A549 (cell line): ENCODE results near the gene ARL8B. TPM values are rescaled to one million over a fixed set of nuclear protein-coding genes. Genes with fewer than 3 reads are reported as not detected.

Source experiments
- ATAC-seq, 2 experiments: fragments of 200-7000 bp in 1 of 2; fragments of >200 bp in 1 of 2; cut with Nextera tagmentation in 1 of 2; cut with Tn5 transposase in 1 of 2; 3 replicates each; pipeline versions ENCODE4 v1.8.0 to v1.9.1; 2018 to 2020; ENCODE audit warnings: mild to moderate bottlenecking in 1 of 2, moderate library complexity in 1 of 2
- CTCF ChIA-PET: fragments of 300-600 bp; sonication (Branson Sonifier 250); formaldehyde crosslinking; extraction: SDS; loops from one replicate; lab custom pipeline; 2021; ENCODE audit warnings: antibody characterized with exemption, inconsistent platforms; lab: Yijun Ruan, JAX
- POLR2A ChIA-PET: fragments of 350-600 bp; formaldehyde crosslinking; extraction: SDS; loops from one replicate; lab custom pipeline; 2021; ENCODE audit warnings: antibody characterized with exemption, inconsistent platforms; lab: Yijun Ruan, JAX
- DNase-seq, 2 experiments: peaks; one replicate each; pipeline versions ENCODE4 v3.0.0 to v3.0.0-alpha.2; 2011 to 2016; ENCODE audit warnings: low read depth in 1 of 2, low spot score in 1 of 2
- FAIRE-seq: peaks from 2 replicates; lab custom pipeline; 2011; peaks lifted over from hg19 to GRCh38; lab: Jason Lieb, UNC
- H3K27ac ChIP-seq, 2 experiments: fragments of >200 bp; sonication (Bioruptor Twin); formaldehyde crosslinking; 3 replicates each; pipeline ENCODE4 v1.5.1; 2016 to 2017
- H3K4me1 ChIP-seq: fragments of >200 bp; sonication (Bioruptor Twin); formaldehyde crosslinking; 3 replicates; pipeline ENCODE4 v1.6.1; 2016
- H3K4me2 ChIP-seq: fragments of >200 bp; sonication (Bioruptor Twin); formaldehyde crosslinking; 3 replicates; pipeline ENCODE4 v1.6.1; 2016
- H3K4me3 ChIP-seq: fragments of >200 bp; sonication (Bioruptor Twin); formaldehyde crosslinking; 3 replicates; pipeline ENCODE4 v1.5.1; 2016
- H3K9me3 ChIP-seq: fragments of >200 bp; sonication (Bioruptor Twin); formaldehyde crosslinking; 3 replicates; pipeline ENCODE4 v1.6.1; 2016
- CBX2 ChIP-seq: fragments of 200-600 bp; sonication (generic); IDR thresholded peaks from 2 replicates; pipeline ENCODE4 v1.6.1; 2016; ENCODE audit warnings: low read depth, mild to moderate bottlenecking, borderline replicate concordance
- ELK1 ChIP-seq: fragments of 150-350 bp; IDR thresholded peaks from 2 replicates; pipeline ENCODE4 v1.6.1; 2014; ENCODE audit warnings: low read depth, mild to moderate bottlenecking, low read length
- EP300 ChIP-seq, 2 experiments: fragments of >200 bp; sonication (Bioruptor Twin); formaldehyde crosslinking; IDR thresholded peaks; 2 replicates in 1 of 2; 3 replicates in 1 of 2; pipeline ENCODE4 v1.6.1; 2016 to 2017
- HMGXB4 ChIP-seq: fragments of 250-450 bp; sonication (Bioruptor Pico); IDR thresholded peaks from 2 replicates; pipeline ENCODE4 v1.5.0; 2021; ENCODE audit warnings: mild to moderate bottlenecking, moderate library complexity, borderline replicate concordance
- HOXA7 ChIP-seq: fragments of 250-450 bp; sonication (Bioruptor Pico); IDR thresholded peaks from 2 replicates; pipeline ENCODE4 v1.5.0; 2020; ENCODE audit warnings: mild to moderate bottlenecking, moderate library complexity
- JUN ChIP-seq, 2 experiments: fragments of >200 bp; sonication (Bioruptor Twin); formaldehyde crosslinking; IDR thresholded peaks; 2 replicates in 1 of 2; 3 replicates in 1 of 2; pipeline ENCODE4 v1.6.1; 2016 to 2017
- POLR2A ChIP-seq: IDR thresholded peaks from 2 replicates; pipeline ENCODE4 v1.6.1; 2012; ENCODE audit warnings: mild to moderate bottlenecking, low read length
- RARB ChIP-seq: fragments of 250-450 bp; sonication (Bioruptor Pico); IDR thresholded peaks from 2 replicates; pipeline ENCODE4 v1.8.0; 2021; ENCODE audit warnings: mild to moderate bottlenecking, moderate library complexity
- RFX5 ChIP-seq: fragments of 450-650 bp; IDR thresholded peaks from 2 replicates; pipeline ENCODE4 v1.7.1; 2014; ENCODE audit warnings: antibody characterized with exemption, mild to moderate bottlenecking, moderate library complexity
- RNF2 ChIP-seq: fragments of 200-600 bp; sonication (generic); IDR thresholded peaks from 2 replicates; pipeline ENCODE4 v1.6.1; 2016; ENCODE audit warnings: low read depth, mild to moderate bottlenecking, antibody characterized with exemption, moderate library complexity, borderline replicate concordance
- SMC3 ChIP-seq: fragments of >200 bp; sonication (Bioruptor Twin); formaldehyde crosslinking; IDR thresholded peaks from 3 replicates; pipeline ENCODE4 v1.6.1; 2018; ENCODE audit warnings: inconsistent platforms
- USF2 ChIP-seq: fragments of 450-650 bp; IDR thresholded peaks from 2 replicates; pipeline ENCODE4 v1.6.1; 2014; ENCODE audit warnings: antibody characterized with exemption
- ZFP36 ChIP-seq: fragments of 450-650 bp; IDR thresholded peaks from 2 replicates; pipeline ENCODE4 v1.6.1; 2014; ENCODE audit warnings: borderline replicate concordance; ENCODE audit not compliant: partially characterized antibody
- ZNF302 ChIP-seq: fragments of 250-450 bp; sonication (Bioruptor Pico); IDR thresholded peaks from 2 replicates; pipeline ENCODE4 v1.9.0; 2021; ENCODE audit warnings: inconsistent platforms, mild to moderate bottlenecking, moderate library complexity
- WGBS: methylation state at CpG from one replicate; pipeline ENCODE4 v1.1.6; 2017; ENCODE audit errors: missing lambda C conversion rate; 5-methylcytosine and 5-hydroxymethylcytosine counted together
- polyA plus RNA-seq, 4 experiments: library from polyadenylated mRNA; depleted of rRNA in 3 of 4; stranded (reverse); fragments of >200 nt; fragmentation: RNase III in 1 of 4; extraction: RNeasy Plus Mini Kit Qiagen cat#74134 plus additional on column Dnase treatment in 1 of 4; gene quantifications; 2 replicates in 3 of 4; 3 replicates in 1 of 4; pipeline ENCODE4 v1.2.3, GENCODE V29; 2011 to 2017
- TF ChIP-seq, protein P1 (sequence below): fragments of >200 bp; sonication (Bioruptor Twin); formaldehyde crosslinking; IDR thresholded peaks from 3 replicates; pipeline ENCODE4 v1.6.1; 2016
- TF ChIP-seq, protein P2 (sequence below): fragments of >200 bp; sonication (Bioruptor Twin); formaldehyde crosslinking; IDR thresholded peaks from 3 replicates; pipeline ENCODE4 v1.5.1; 2016

Gene ARL8B
- polyA plus RNA-seq, 2 of the 4 experiments (the other 2 are of a cell fraction), result 51.2 to 51.7 TPM

DNA sequence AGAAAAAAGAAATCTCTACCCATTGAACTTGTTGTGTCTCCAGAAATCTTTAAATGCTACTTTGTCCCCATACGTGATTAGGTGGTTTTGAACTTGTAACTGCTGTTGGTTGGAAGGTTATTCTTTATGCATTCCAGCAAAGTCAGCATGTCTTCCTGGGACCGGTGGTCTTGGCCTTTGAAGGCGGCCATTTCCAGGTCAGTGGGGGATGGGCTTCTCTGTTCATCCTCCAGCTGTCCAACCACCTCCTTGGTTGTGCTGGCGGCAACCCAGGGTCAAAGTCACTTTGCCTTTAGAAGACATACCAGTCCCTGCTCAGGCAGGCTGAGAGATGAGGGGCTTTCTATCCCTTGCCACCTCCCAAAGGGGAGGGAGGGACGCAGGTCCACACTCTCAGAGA lies 37.9 kb upstream of the ARL8B start:
- no peaks in the 10 kb centered on the region for H3K9me3 ChIP-seq
- ATAC-seq (no peak), FAIRE-seq (no peak), DNase-seq (no peak)
- H3K4me3 ChIP-seq, result no peak overlapping the region
- H3K4me2 ChIP-seq, result no peak overlapping the region
- CTCF ChIA-PET, result no interaction called here
- no peaks in the 10 kb centered on the region for H3K4me1 ChIP-seq
- POLR2A ChIA-PET, result interaction anchor here (0.6 kb wide), 2 partner anchors 10 to 20 kb away, joined by 3 read pairs; no protein-coding TSS in a partner anchor
- no peak overlapping the region for H3K27ac ChIP-seq
- TF ChIP-seq HOXA7 (CRISPR knock-in tag) (no peak), EP300 (IDR thresholded peaks at IDR 0.05) (no peak), SMC3 (no peak)
- 81% methylated on average over 5 of the region's 5 CpGs for WGBS

GRCh38 chr3:5086708-5087107 lies 35.4 kb upstream of the ARL8B start:
- ATAC-seq (no peak), FAIRE-seq (no peak), DNase-seq (no peak)
- 78% methylated on average over 1 of the region's 1 CpG for WGBS
- CTCF ChIA-PET, result interaction anchor here (1.6 kb wide), 1 partner anchor 29 kb away, joined by 3 read pairs; no protein-coding TSS in a partner anchor
- Histone ChIP-seq H3K9me3 (no peaks in the 10 kb centered on the region), H3K27ac (no peak overlapping the region), H3K4me2 (no peak overlapping the region)
- TF ChIP-seq ZNF302 (CRISPR knock-in tag), result no peak
- no peak for TF ChIP-seq SMC3
- no peak for TF ChIP-seq HOXA7 (CRISPR knock-in tag)
- TF ChIP-seq, all 56 proteins: peak for 0
- H3K4me3 ChIP-seq, result no peak overlapping the region
- POLR2A ChIA-PET, result no interaction called here
- no peaks in the 10 kb centered on the region for H3K4me1 ChIP-seq

GRCh38 chr3:5087209-5087608 lies 34.9 kb upstream of the ARL8B start:
- TF ChIP-seq JUN (IDR thresholded peaks at IDR 0.05) (no peak), POLR2A (no peak), CBX2 (no peak), HMGXB4 (CRISPR knock-in tag) (no peak)
- TF ChIP-seq, protein P1, sequence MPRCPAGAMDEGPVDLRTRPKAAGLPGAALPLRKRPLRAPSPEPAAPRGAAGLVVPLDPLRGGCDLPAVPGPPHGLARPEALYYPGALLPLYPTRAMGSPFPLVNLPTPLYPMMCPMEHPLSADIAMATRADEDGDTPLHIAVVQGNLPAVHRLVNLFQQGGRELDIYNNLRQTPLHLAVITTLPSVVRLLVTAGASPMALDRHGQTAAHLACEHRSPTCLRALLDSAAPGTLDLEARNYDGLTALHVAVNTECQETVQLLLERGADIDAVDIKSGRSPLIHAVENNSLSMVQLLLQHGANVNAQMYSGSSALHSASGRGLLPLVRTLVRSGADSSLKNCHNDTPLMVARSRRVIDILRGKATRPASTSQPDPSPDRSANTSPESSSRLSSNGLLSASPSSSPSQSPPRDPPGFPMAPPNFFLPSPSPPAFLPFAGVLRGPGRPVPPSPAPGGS, result no peak
- Histone ChIP-seq H3K27ac (no peak overlapping the region), H3K4me2 (no peak overlapping the region), H3K4me1 (no peaks in the 10 kb centered on the region), H3K9me3 (no peaks in the 10 kb centered on the region), H3K4me3 (no peak overlapping the region)
- ChIA-PET POLR2A (no interaction called here), CTCF (interaction anchor here (1.0 to 1.6 kb wide), 2 partner anchors 11 to 30 kb away, joined by 3 read pairs; no protein-coding TSS in a partner anchor)
- DNase-seq (no peak), ATAC-seq (no peak), FAIRE-seq (no peak)
- WGBS, result 50% methylated on average over 4 of the region's 4 CpGs

GRCh38 chr3:5090197-5090596 lies 31.9 kb upstream of the ARL8B start:
- no peak overlapping the region for H3K27ac ChIP-seq
- no peaks in the 10 kb centered on the region for H3K9me3 ChIP-seq
- CTCF ChIA-PET, result no interaction called here
- no peak overlapping the region for H3K4me3 ChIP-seq
- FAIRE-seq, result no peak
- POLR2A ChIA-PET, result no interaction called here
- TF ChIP-seq RARB (no peak), SMC3 (no peak), ELK1 (no peak), POLR2A (no peak), RFX5 (no peak), USF2 (no peak), HMGXB4 (CRISPR knock-in tag) (no peak), RNF2 (no peak), ZFP36 (no peak)
- TF ChIP-seq, protein P1, result no peak
- TF ChIP-seq, protein P2, sequence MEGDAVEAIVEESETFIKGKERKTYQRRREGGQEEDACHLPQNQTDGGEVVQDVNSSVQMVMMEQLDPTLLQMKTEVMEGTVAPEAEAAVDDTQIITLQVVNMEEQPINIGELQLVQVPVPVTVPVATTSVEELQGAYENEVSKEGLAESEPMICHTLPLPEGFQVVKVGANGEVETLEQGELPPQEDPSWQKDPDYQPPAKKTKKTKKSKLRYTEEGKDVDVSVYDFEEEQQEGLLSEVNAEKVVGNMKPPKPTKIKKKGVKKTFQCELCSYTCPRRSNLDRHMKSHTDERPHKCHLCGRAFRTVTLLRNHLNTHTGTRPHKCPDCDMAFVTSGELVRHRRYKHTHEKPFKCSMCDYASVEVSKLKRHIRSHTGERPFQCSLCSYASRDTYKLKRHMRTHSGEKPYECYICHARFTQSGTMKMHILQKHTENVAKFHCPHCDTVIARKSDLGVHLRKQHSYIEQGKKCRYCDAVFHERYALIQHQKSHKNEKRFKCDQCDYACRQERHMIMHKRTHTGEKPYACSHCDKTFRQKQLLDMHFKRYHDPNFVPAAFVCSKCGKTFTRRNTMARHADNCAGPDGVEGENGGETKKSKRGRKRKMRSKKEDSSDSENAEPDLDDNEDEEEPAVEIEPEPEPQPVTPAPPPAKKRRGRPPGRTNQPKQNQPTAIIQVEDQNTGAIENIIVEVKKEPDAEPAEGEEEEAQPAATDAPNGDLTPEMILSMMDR, result no peak
- H3K4me2 ChIP-seq, result no peak overlapping the region
- ATAC-seq, result no peak
- no peaks in the 10 kb centered on the region for H3K4me1 ChIP-seq
- DNase-seq, result no peak
- WGBS, result 75% methylated on average over 5 of the region's 5 CpGs
